HCT116 (cell line): ENCODE data around the gene RERG.

Source experiments
- CTCF ChIP-seq, 3 experiments: fragments of 200-600 bp in 1 of 3; sonication (generic) in 1 of 3; IDR thresholded peaks in 2 of 3; conservative IDR thresholded peaks in 1 of 3; 2 replicates each; pipeline ENCODE4 v1.5.1; 2012 to 2017; ENCODE audit warnings: low read depth in 2 of 3, low read length in 2 of 3, antibody characterized with exemption in 1 of 3, borderline replicate concordance in 1 of 3, control low read depth in 1 of 3, mild to moderate bottlenecking in 1 of 3, mixed read lengths in 1 of 3, mixed run types in 1 of 3, moderate library complexity in 1 of 3; ENCODE audit not compliant: insufficient read depth in 1 of 3
- ELF1 ChIP-seq: IDR thresholded peaks from 2 replicates; pipeline ENCODE4 v1.6.1; 2012; ENCODE audit warnings: low read depth, borderline replicate concordance
- EZH2 ChIP-seq: fragments of 200-600 bp; sonication (generic); IDR thresholded peaks from 2 replicates; pipeline ENCODE4 v1.6.1; 2017; ENCODE audit warnings: antibody characterized with exemption, mixed run types
- EZH2phosphoT487 ChIP-seq: fragments of 200-600 bp; IDR thresholded peaks from 2 replicates; pipeline ENCODE4 v1.6.1; 2018; ENCODE audit warnings: antibody characterized with exemption, borderline replicate concordance
- JUND ChIP-seq: IDR thresholded peaks from 2 replicates; pipeline ENCODE4 v1.6.1; 2012
- POLR2A ChIP-seq: IDR thresholded peaks from 2 replicates; pipeline ENCODE4 v1.7.0; 2011; ENCODE audit warnings: borderline replicate concordance; ENCODE audit not compliant: insufficient read depth, insufficient read length; ENCODE audit errors: extremely low read depth
- RAD21 ChIP-seq: IDR thresholded peaks from 2 replicates; pipeline ENCODE4 v1.6.1; 2012; ENCODE audit warnings: low read depth, mild to moderate bottlenecking

- no peak for TF ChIP-seq RAD21
- TF ChIP-seq CTCF (IDR thresholded peaks at IDR 0.05 in 2 of 3, conservative IDR thresholded peaks at IDR 0.05 in 1 of 3; ENCODE audit: borderline replicate concordance in 1 of 3, insufficient read depth in 1 of 3, low read depth in 2 of 3, low read length in 2 of 3), result no peak
- TF ChIP-seq POLR2A, result no peak
- TF ChIP-seq EZH2phosphoT487, result no peak
- no peak for TF ChIP-seq JUND
- no peak for TF ChIP-seq EZH2
- no peak for TF ChIP-seq ELF1
Measured at GRCh38 chr12:15243102-15243501, 21.9 kb upstream of the RERG start.
